Neural progenitor cell (in vitro differentiated cells): ENCODE data around the gene ZNF783. TPM values are rescaled to one million over a fixed set of nuclear protein-coding genes. Genes with fewer than 3 reads are reported as not detected.

Source experiments
- DNase-seq: peaks from one replicate; pipeline ENCODE4 v3.0.0-alpha.2; 2016; ENCODE audit warnings: low spot score
- H2AFZ ChIP-seq: fragments of 200-600 bp; sonication (generic); replicated peaks from 2 replicates; pipeline ENCODE4 v1.6.1; 2016; ENCODE audit warnings: antibody characterized with exemption
- H3F3A ChIP-seq: fragments of 200-600 bp; sonication (generic); 2 replicates; pipeline ENCODE4 v1.6.1; 2016; ENCODE audit warnings: antibody characterized with exemption, low read depth
- H3K27ac ChIP-seq: fragments of 200-600 bp; sonication (generic); 2 replicates; pipeline ENCODE4 v1.5.1; 2016; ENCODE audit warnings: mild to moderate bottlenecking
- H3K27me3 ChIP-seq: fragments of 200-600 bp; sonication (generic); 2 replicates; pipeline ENCODE4 v1.6.1; 2016; ENCODE audit warnings: mild to moderate bottlenecking, moderate library complexity
- H3K36me3 ChIP-seq: fragments of 200-600 bp; sonication (generic); 2 replicates; pipeline ENCODE4 v1.5.1; 2016
- H3K4me1 ChIP-seq: fragments of 200-600 bp; sonication (generic); 2 replicates; pipeline ENCODE4 v1.6.1; 2016; ENCODE audit warnings: mixed run types
- H3K4me2 ChIP-seq: fragments of 200-600 bp; sonication (generic); 2 replicates; pipeline ENCODE4 v1.6.1; 2016
- H3K4me3 ChIP-seq: fragments of 200-600 bp; sonication (generic); 2 replicates; pipeline ENCODE4 v1.5.1; 2016
- H3K79me2 ChIP-seq: fragments of 200-600 bp; sonication (generic); 2 replicates; pipeline ENCODE4 v1.6.1; 2016; ENCODE audit warnings: low read depth
- H3K9ac ChIP-seq: fragments of 200-600 bp; sonication (generic); 2 replicates; pipeline ENCODE4 v1.6.1; 2016
- H3K9me3 ChIP-seq: fragments of 200-600 bp; sonication (generic); 2 replicates; pipeline ENCODE4 v1.5.1; 2016; ENCODE audit warnings: low read depth
- H4K20me1 ChIP-seq: fragments of 200-600 bp; sonication (generic); 2 replicates; pipeline ENCODE4 v1.6.1; 2016; ENCODE audit warnings: low read depth
- H3K27ac Mint-ChIP-seq: 3 replicates; pipeline ENCODE4 v1.8.0; 2021; ENCODE audit warnings: mixed read lengths
- H3K27me3 Mint-ChIP-seq: 2 replicates; pipeline ENCODE4 v1.8.0; 2022; ENCODE audit warnings: low read depth, mild to moderate bottlenecking, inconsistent platforms, moderate library complexity, mixed read lengths; ENCODE audit not compliant: insufficient read depth
- H3K36me3 Mint-ChIP-seq: 3 replicates; pipeline ENCODE4 v1.8.0; 2021; ENCODE audit warnings: mixed read lengths
- H3K4me1 Mint-ChIP-seq: 3 replicates; pipeline ENCODE4 v1.8.0; 2021; ENCODE audit warnings: mixed read lengths
- H3K4me3 Mint-ChIP-seq: 3 replicates; pipeline ENCODE4 v1.8.0; 2021; ENCODE audit warnings: mild to moderate bottlenecking, moderate library complexity, mixed read lengths
- H3K9me3 Mint-ChIP-seq: 3 replicates; pipeline ENCODE4 v1.8.0; 2020; ENCODE audit warnings: mixed read lengths
- EZH2 ChIP-seq: fragments of 200-600 bp; sonication (generic); IDR thresholded peaks from 2 replicates; pipeline ENCODE4 v1.6.1; 2017; ENCODE audit warnings: antibody characterized with exemption, mild to moderate bottlenecking, moderate library complexity
- EZH2phosphoT487 ChIP-seq: fragments of 200-600 bp; sonication (generic); IDR thresholded peaks from 2 replicates; pipeline ENCODE4 v1.6.1; 2017; ENCODE audit warnings: antibody characterized with exemption
- total RNA-seq: library from RNA; depleted of rRNA; stranded (reverse); fragments of >200 nt; gene quantifications from 2 replicates; pipeline ENCODE4 v1.2.3, GENCODE V29; 2015; ENCODE audit warnings: low replicate concordance
- TF ChIP-seq, protein P1 (sequence below): fragments of 200-600 bp; sonication (generic); IDR thresholded peaks from 2 replicates; pipeline ENCODE4 v1.5.1; 2017; ENCODE audit warnings: antibody characterized with exemption, mild to moderate bottlenecking

ZNF783 gene
- total RNA-seq, 1 donor from 2014 or later: 5.5 TPM

DNA sequence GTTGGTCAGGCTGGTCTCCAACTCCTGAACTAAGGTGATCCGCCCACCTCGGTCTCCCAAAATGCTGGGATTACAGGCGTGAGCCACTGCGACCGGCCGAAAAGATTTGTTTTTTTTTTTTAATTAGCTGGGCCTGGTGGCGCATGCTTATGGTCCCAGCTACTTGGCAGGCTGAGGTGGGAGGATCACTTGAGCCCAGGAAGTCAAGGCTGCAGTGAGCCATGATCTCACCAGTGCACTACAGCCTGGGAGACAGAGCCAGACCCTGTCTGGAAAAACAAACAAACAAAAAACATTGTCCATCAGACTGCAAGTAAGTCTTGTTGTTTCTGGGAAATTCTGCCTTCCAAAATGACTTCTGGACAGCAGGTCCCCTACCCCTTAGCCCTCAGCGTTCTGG, 38.8 kb upstream of the ZNF783 start:
- Histone ChIP-seq H3K4me2 (no peak overlapping the region), H3K9me3 (no peaks in the 10 kb centered on the region), H3F3A (no peaks in the 10 kb centered on the region), H3K27ac (no peak overlapping the region), H3K9ac (no peak overlapping the region), H3K27me3 (no peaks in the 10 kb centered on the region), H2AFZ (no peak overlapping the region), H3K36me3 (no peaks in the 10 kb centered on the region), H4K20me1 (no peaks in the 10 kb centered on the region), H3K79me2 (no peaks in the 10 kb centered on the region), H3K4me1 (peaks cover 3% of the 10 kb centered on the region), H3K4me3 (no peak overlapping the region)
- H3K9me3 Mint-ChIP-seq: no peaks in the 10 kb centered on the region
- peaks cover 15% of the 10 kb centered on the region for H3K36me3 Mint-ChIP-seq
- H3K4me3 Mint-ChIP-seq: no peak overlapping the region
- no peaks in the 10 kb centered on the region for H3K4me1 Mint-ChIP-seq
- peaks cover 7% of the 10 kb centered on the region for H3K27me3 Mint-ChIP-seq
- DNase-seq: no peak
- TF ChIP-seq, protein P1, sequence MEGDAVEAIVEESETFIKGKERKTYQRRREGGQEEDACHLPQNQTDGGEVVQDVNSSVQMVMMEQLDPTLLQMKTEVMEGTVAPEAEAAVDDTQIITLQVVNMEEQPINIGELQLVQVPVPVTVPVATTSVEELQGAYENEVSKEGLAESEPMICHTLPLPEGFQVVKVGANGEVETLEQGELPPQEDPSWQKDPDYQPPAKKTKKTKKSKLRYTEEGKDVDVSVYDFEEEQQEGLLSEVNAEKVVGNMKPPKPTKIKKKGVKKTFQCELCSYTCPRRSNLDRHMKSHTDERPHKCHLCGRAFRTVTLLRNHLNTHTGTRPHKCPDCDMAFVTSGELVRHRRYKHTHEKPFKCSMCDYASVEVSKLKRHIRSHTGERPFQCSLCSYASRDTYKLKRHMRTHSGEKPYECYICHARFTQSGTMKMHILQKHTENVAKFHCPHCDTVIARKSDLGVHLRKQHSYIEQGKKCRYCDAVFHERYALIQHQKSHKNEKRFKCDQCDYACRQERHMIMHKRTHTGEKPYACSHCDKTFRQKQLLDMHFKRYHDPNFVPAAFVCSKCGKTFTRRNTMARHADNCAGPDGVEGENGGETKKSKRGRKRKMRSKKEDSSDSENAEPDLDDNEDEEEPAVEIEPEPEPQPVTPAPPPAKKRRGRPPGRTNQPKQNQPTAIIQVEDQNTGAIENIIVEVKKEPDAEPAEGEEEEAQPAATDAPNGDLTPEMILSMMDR: no peak
- TF ChIP-seq EZH2 (no peak), EZH2phosphoT487 (no peak)
- H3K27ac Mint-ChIP-seq: no peak overlapping the region

DNA sequence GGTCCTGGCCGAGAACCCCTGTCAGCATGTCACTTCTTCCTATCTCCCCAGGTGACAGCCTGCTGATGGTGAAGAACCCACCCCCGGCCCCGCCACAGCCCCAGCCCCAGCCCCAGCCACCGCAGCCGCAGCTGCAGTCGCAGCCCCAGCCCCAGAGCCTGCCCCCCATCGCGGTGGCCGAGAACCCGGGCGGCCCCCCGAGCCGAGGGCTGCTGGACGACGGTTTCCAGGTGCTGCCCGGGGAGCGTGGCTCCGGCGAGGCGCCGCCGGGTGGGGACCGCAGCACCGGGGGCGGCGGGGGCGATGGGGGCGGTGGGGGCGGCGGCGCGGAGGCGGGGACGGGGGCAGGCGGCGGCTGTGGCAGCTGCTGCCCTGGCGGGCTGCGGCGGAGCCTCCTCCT, 38.2 kb upstream of the ZNF783 start:
- Histone ChIP-seq H3K4me3 (no peak overlapping the region), H3K4me2 (no peak overlapping the region), H3F3A (no peaks in the 10 kb centered on the region), H3K27ac (no peak overlapping the region), H3K36me3 (no peaks in the 10 kb centered on the region), H3K9ac (no peak overlapping the region), H4K20me1 (no peaks in the 10 kb centered on the region), H3K4me1 (no peaks in the 10 kb centered on the region), H3K27me3 (no peaks in the 10 kb centered on the region), H3K9me3 (no peaks in the 10 kb centered on the region), H2AFZ (no peak overlapping the region), H3K79me2 (no peaks in the 10 kb centered on the region)
- TF ChIP-seq EZH2 (no peak), EZH2phosphoT487 (no peak)
- TF ChIP-seq, protein P1: no peak
- H3K27ac Mint-ChIP-seq: no peak overlapping the region
- H3K27me3 Mint-ChIP-seq: peaks cover 10% of the 10 kb centered on the region
- DNase-seq: no peak
- H3K4me3 Mint-ChIP-seq: no peak overlapping the region
- no peaks in the 10 kb centered on the region for H3K9me3 Mint-ChIP-seq
- H3K4me1 Mint-ChIP-seq: peaks cover under 1% of the 10 kb centered on the region
- H3K36me3 Mint-ChIP-seq: peaks cover 11% of the 10 kb centered on the region

- H3K4me1 ChIP-seq: peaks cover 3% of the 10 kb centered on the region
- no peak overlapping the region for H3K27ac ChIP-seq
- Mint-ChIP-seq H3K27me3 (peaks cover 12% of the 10 kb centered on the region), H3K27ac (no peak overlapping the region), H3K4me3 (no peak overlapping the region), H3K4me1 (peaks cover 6% of the 10 kb centered on the region), H3K36me3 (peaks cover 8% of the 10 kb centered on the region), H3K9me3 (no peaks in the 10 kb centered on the region)
- H4K20me1 ChIP-seq: no peaks in the 10 kb centered on the region
- no peaks in the 10 kb centered on the region for H3K79me2 ChIP-seq
- no peak overlapping the region for H3K9ac ChIP-seq
- no peak overlapping the region for H3K4me2 ChIP-seq
- TF ChIP-seq, protein P1: no peak
- TF ChIP-seq EZH2 (no peak), EZH2phosphoT487 (no peak)
- no peak for DNase-seq
- no peaks in the 10 kb centered on the region for H3F3A ChIP-seq
- no peaks in the 10 kb centered on the region for H3K27me3 ChIP-seq
- no peaks in the 10 kb centered on the region for H3K36me3 ChIP-seq
- H2AFZ ChIP-seq: no peak overlapping the region
- no peak overlapping the region for H3K4me3 ChIP-seq
- no peaks in the 10 kb centered on the region for H3K9me3 ChIP-seq
Measured at GRCh38 chr7:149224352-149224751, 37.6 kb upstream of the ZNF783 start.
